Mucosa of rectum (tissue), 2 donors: ENCODE measurements around the gene CLMP.

Experiments used
- H3K27ac ChIP-seq, 2 donors: one replicate each; pipeline ENCODE4 v1.7.0; 2013; ENCODE audit warnings: inconsistent platforms in 2 of 2, low read depth in 2 of 2, low read length in 2 of 2
- H3K27me3 ChIP-seq, 2 donors: one replicate each; pipeline ENCODE4 v1.7.0; 2013; ENCODE audit warnings: low read length in 2 of 2; ENCODE audit not compliant: control insufficient read depth in 2 of 2, insufficient read depth in 2 of 2
- H3K36me3 ChIP-seq, 2 donors: one replicate each; pipeline ENCODE4 v1.7.0; 2013; ENCODE audit warnings: low read length in 2 of 2; ENCODE audit not compliant: control insufficient read depth in 2 of 2, insufficient read depth in 2 of 2
- H3K4me1 ChIP-seq, 2 donors: one replicate each; pipeline ENCODE4 v1.7.0; 2013; ENCODE audit warnings: low read length in 2 of 2, mild to moderate bottlenecking in 1 of 2; ENCODE audit not compliant: control insufficient read depth in 2 of 2, insufficient read depth in 2 of 2
- H3K4me3 ChIP-seq, 2 donors: one replicate each; pipeline ENCODE4 v1.7.0; 2013; ENCODE audit warnings: low read length in 2 of 2
- H3K9ac ChIP-seq, 2 donors: one replicate each; pipeline ENCODE4 v1.7.0; 2013; ENCODE audit warnings: low read length in 2 of 2, low read depth in 1 of 2, mild to moderate bottlenecking in 1 of 2
- H3K9me3 ChIP-seq, 2 donors: one replicate each; pipeline ENCODE4 v1.7.0; 2013; ENCODE audit warnings: low read length in 2 of 2; ENCODE audit not compliant: control insufficient read depth in 2 of 2
- donor health status: healthy.
- donor health status: Normal muscosa, but diverticular disease.

The CLMP gene

GRCh38 chr11:123122852-123123251 lies 72.2 kb downstream of the CLMP start:
- peak overlapping the region; percentile 62 to 79 for H3K27ac ChIP-seq
- no peaks in the 10 kb centered on the region for H3K27me3 ChIP-seq
- H3K9ac ChIP-seq, result peak overlapping the region in 1 of 2 donors; percentile 25
- peaks cover 0 to 3% of the 10 kb centered on the region in 2 donors for H3K4me1 ChIP-seq
- no peaks in the 10 kb centered on the region for H3K9me3 ChIP-seq
- no peaks in the 10 kb centered on the region for H3K36me3 ChIP-seq
- H3K4me3 ChIP-seq, result no peak overlapping the region

GRCh38 chr11:123122341-123122740 lies 72.7 kb downstream of the CLMP start:
- no peaks in the 10 kb centered on the region for H3K9me3 ChIP-seq
- no peaks in the 10 kb centered on the region for H3K36me3 ChIP-seq
- peak overlapping the region in 1 of 2 donors; percentile 25 for H3K9ac ChIP-seq
- H3K4me3 ChIP-seq, result no peak overlapping the region
- H3K27me3 ChIP-seq, result no peaks in the 10 kb centered on the region
- H3K4me1 ChIP-seq, result peaks cover 0 to 3% of the 10 kb centered on the region in 2 donors
- peak overlapping the region; percentile 62 to 79 for H3K27ac ChIP-seq

- Histone ChIP-seq H3K9ac (no peak overlapping the region), H3K27ac (no peak overlapping the region), H3K4me3 (no peak overlapping the region), H3K4me1 (no peaks in the 10 kb centered on the region), H3K9me3 (no peaks in the 10 kb centered on the region), H3K27me3 (no peaks in the 10 kb centered on the region), H3K36me3 (no peaks in the 10 kb centered on the region)
Observed at GRCh38 chr11:123116486-123116885, 78.6 kb downstream of the CLMP start.

- H3K9ac ChIP-seq, result no peak overlapping the region
- no peak overlapping the region for H3K27ac ChIP-seq
Observed at GRCh38 chr11:123111465-123111864, 83.6 kb downstream of the CLMP start.

GRCh38 chr11:123110397-123110796 lies 84.7 kb downstream of the CLMP start:
- Histone ChIP-seq H3K4me3 (no peak overlapping the region), H3K9ac (no peak overlapping the region), H3K4me1 (no peaks in the 10 kb centered on the region), H3K27me3 (no peaks in the 10 kb centered on the region), H3K9me3 (no peaks in the 10 kb centered on the region), H3K36me3 (no peaks in the 10 kb centered on the region), H3K27ac (no peak overlapping the region)

More at GRCh38 chr11:123111465-123111864, 83.6 kb downstream of the CLMP start:
- no peak overlapping the region for H3K4me3 ChIP-seq
- no peaks in the 10 kb centered on the region for H3K4me1 ChIP-seq
- no peaks in the 10 kb centered on the region for H3K27me3 ChIP-seq
- H3K9me3 ChIP-seq, result no peaks in the 10 kb centered on the region
- no peaks in the 10 kb centered on the region for H3K36me3 ChIP-seq

GRCh38 chr11:123107945-123108495 lies 87.0 kb downstream of the CLMP start:
- no peak overlapping the region for H3K27ac ChIP-seq
- H3K4me1 ChIP-seq, result no peaks in the 10 kb centered on the region
- no peaks in the 10 kb centered on the region for H3K9me3 ChIP-seq

GRCh38 chr11:123104697-123105096 lies 90.4 kb downstream of the CLMP start:
- Histone ChIP-seq H3K4me3 (no peak overlapping the region), H3K9me3 (no peaks in the 10 kb centered on the region), H3K27me3 (no peaks in the 10 kb centered on the region), H3K36me3 (no peaks in the 10 kb centered on the region), H3K27ac (no peak overlapping the region), H3K4me1 (no peaks in the 10 kb centered on the region), H3K9ac (no peak overlapping the region)

More at GRCh38 chr11:123107945-123108495, 87.0 kb downstream of the CLMP start:
- H3K9ac ChIP-seq, result no peak overlapping the region
- no peaks in the 10 kb centered on the region for H3K36me3 ChIP-seq
- H3K27me3 ChIP-seq, result no peaks in the 10 kb centered on the region
- no peak overlapping the region for H3K4me3 ChIP-seq

- Histone ChIP-seq H3K27me3 (no peaks in the 10 kb centered on the region), H3K36me3 (no peaks in the 10 kb centered on the region), H3K4me1 (no peaks in the 10 kb centered on the region), H3K9me3 (no peaks in the 10 kb centered on the region), H3K27ac (peak overlapping the region in 1 of 2 donors; percentile 22), H3K4me3 (no peak overlapping the region), H3K9ac (no peak overlapping the region)
Observed at GRCh38 chr11:123103326-123103980, 91.6 kb downstream of the CLMP start.

- H3K9me3 ChIP-seq, result no peaks in the 10 kb centered on the region
- no peak overlapping the region for H3K9ac ChIP-seq
- H3K4me1 ChIP-seq, result no peaks in the 10 kb centered on the region
- no peak overlapping the region for H3K27ac ChIP-seq
- no peak overlapping the region for H3K4me3 ChIP-seq
- H3K36me3 ChIP-seq, result no peaks in the 10 kb centered on the region
- H3K27me3 ChIP-seq, result no peaks in the 10 kb centered on the region
Observed at GRCh38 chr11:123100379-123101085, 94.5 kb downstream of the CLMP start.

- no peak overlapping the region for H3K27ac ChIP-seq
Observed at GRCh38 chr11:123098990-123099389, 96.1 kb downstream of the CLMP start.

More at GRCh38 chr11:123098990-123099389, 96.1 kb downstream of the CLMP start:
- H3K27me3 ChIP-seq, result no peaks in the 10 kb centered on the region
- H3K36me3 ChIP-seq, result no peaks in the 10 kb centered on the region
- H3K9ac ChIP-seq, result no peak overlapping the region
- no peaks in the 10 kb centered on the region for H3K4me1 ChIP-seq
- H3K4me3 ChIP-seq, result no peak overlapping the region
- no peaks in the 10 kb centered on the region for H3K9me3 ChIP-seq
